HEK293 (cell line): ENCODE data around the gene C2CD2.

Source experiments
- CTCF ChIA-PET: fragments of 350-600 bp; formaldehyde crosslinking; extraction: SDS; loops from one replicate; lab custom pipeline; 2021; ENCODE audit warnings: antibody characterized with exemption; lab: Yijun Ruan, JAX
- POLR2A ChIA-PET: fragments of 300-600 bp; formaldehyde crosslinking; extraction: SDS; loops from one replicate; lab custom pipeline; 2020; ENCODE audit warnings: antibody characterized with exemption, inconsistent platforms; lab: Yijun Ruan, JAX
- H3K27ac ChIP-seq: fragments of 200-500 bp; sonication (Bioruptor generic); 2 replicates; pipeline ENCODE4 v1.5.1; 2014; ENCODE audit warnings: low read depth, low read length, control low read depth, inconsistent platforms; ENCODE audit errors: extremely low read depth
- H3K36me3 ChIP-seq, 2 experiments: fragments of 200-500 bp in 1 of 2; sonication (Bioruptor generic) in 1 of 2; 1 replicate in 1 of 2; 2 replicates in 1 of 2; pipeline ENCODE4 v1.5.1; 2014 to 2017; ENCODE audit warnings: inconsistent platforms in 2 of 2, low read length in 2 of 2; ENCODE audit not compliant: control insufficient read depth in 2 of 2, insufficient read depth in 1 of 2
- H3K4me1 ChIP-seq: fragments of 200-500 bp; sonication (Bioruptor generic); 2 replicates; pipeline ENCODE4 v1.5.1; 2014; ENCODE audit warnings: mild to moderate bottlenecking, low read length, inconsistent platforms; ENCODE audit not compliant: control insufficient read depth, insufficient read depth
- H3K4me3 ChIP-seq: 2 replicates; pipeline ENCODE4 v1.5.1; 2011; ENCODE audit warnings: low read depth, mild to moderate bottlenecking, control low read depth, low read length, moderate library complexity
- H3K9me3 ChIP-seq: fragments of 200-500 bp; sonication (Bioruptor generic); 2 replicates; pipeline ENCODE4 v1.5.1; 2014; ENCODE audit warnings: low read depth, low read length, inconsistent platforms; ENCODE audit not compliant: control insufficient read depth, insufficient read depth
- GLIS2 ChIP-seq: fragments of 450-650 bp; formaldehyde crosslinking; IDR thresholded peaks from 2 replicates; pipeline ENCODE4 v1.5.1; 2016; ENCODE audit warnings: missing biosample characterization, missing genetic modification characterization
- HOXC10 ChIP-seq: sonication (generic); formaldehyde crosslinking; IDR thresholded peaks from 2 replicates; pipeline ENCODE4 v1.8.1; 2023; ENCODE audit warnings: mild to moderate bottlenecking, missing genetic modification reagents
- KLF1 ChIP-seq: fragments of 450-650 bp; formaldehyde crosslinking; IDR thresholded peaks from 2 replicates; pipeline ENCODE4 v1.5.1; 2016; ENCODE audit warnings: missing biosample characterization, missing genetic modification characterization
- OVOL3 ChIP-seq: fragments of 450-650 bp; formaldehyde crosslinking; IDR thresholded peaks from 2 replicates; pipeline ENCODE4 v1.5.1; 2016; ENCODE audit warnings: missing biosample characterization, missing genetic modification characterization
- SP2 ChIP-seq: fragments of 450-650 bp; formaldehyde crosslinking; IDR thresholded peaks from 2 replicates; pipeline ENCODE4 v1.5.1; 2016; ENCODE audit warnings: missing biosample characterization, missing genetic modification characterization
- TSHZ1 ChIP-seq: fragments of 450-650 bp; formaldehyde crosslinking; IDR thresholded peaks from 2 replicates; pipeline ENCODE4 v1.5.1; 2016; ENCODE audit warnings: missing biosample characterization, missing genetic modification characterization, borderline replicate concordance
- YY2 ChIP-seq: fragments of 450-650 bp; formaldehyde crosslinking; IDR thresholded peaks from 2 replicates; pipeline ENCODE4 v1.5.1; 2016; ENCODE audit warnings: missing biosample characterization, missing genetic modification characterization
- ZNF114 ChIP-seq: fragments of 450-650 bp; formaldehyde crosslinking; IDR thresholded peaks from 2 replicates; pipeline ENCODE4 v1.5.0; 2017; ENCODE audit warnings: missing biosample characterization, missing genetic modification characterization
- ZNF157 ChIP-seq: fragments of 450-650 bp; formaldehyde crosslinking; IDR thresholded peaks from 2 replicates; pipeline ENCODE4 v1.5.1; 2016; ENCODE audit warnings: missing biosample characterization, missing genetic modification characterization
- ZNF16 ChIP-seq: fragments of 450-650 bp; formaldehyde crosslinking; IDR thresholded peaks from 2 replicates; pipeline ENCODE4 v1.5.1; 2016; ENCODE audit warnings: low read depth, missing biosample characterization, missing genetic modification characterization
- ZNF211 ChIP-seq: fragments of 450-650 bp; formaldehyde crosslinking; IDR thresholded peaks from 2 replicates; pipeline ENCODE4 v1.5.1; 2016; ENCODE audit warnings: low read depth, missing biosample characterization, missing genetic modification characterization
- ZNF221 ChIP-seq: fragments of 450-650 bp; formaldehyde crosslinking; IDR thresholded peaks from 2 replicates; pipeline ENCODE4 v1.5.1; 2017; ENCODE audit warnings: missing biosample characterization, missing genetic modification characterization, borderline replicate concordance
- ZNF24 ChIP-seq: fragments of 450-650 bp; formaldehyde crosslinking; IDR thresholded peaks from 2 replicates; pipeline ENCODE4 v1.5.1; 2016; ENCODE audit warnings: missing biosample characterization, missing genetic modification characterization
- ZNF350 ChIP-seq: fragments of 450-650 bp; formaldehyde crosslinking; IDR thresholded peaks from 2 replicates; pipeline ENCODE4 v1.5.0; 2017; ENCODE audit warnings: missing biosample characterization, mild to moderate bottlenecking, missing genetic modification characterization
- ZNF391 ChIP-seq: fragments of 450-650 bp; formaldehyde crosslinking; IDR thresholded peaks from 2 replicates; pipeline ENCODE4 v1.5.1; 2016; ENCODE audit warnings: low read depth, missing biosample characterization, missing genetic modification characterization, borderline replicate concordance
- ZNF514 ChIP-seq: fragments of 450-650 bp; formaldehyde crosslinking; IDR thresholded peaks from 2 replicates; pipeline ENCODE4 v1.5.1; 2016; ENCODE audit warnings: missing biosample characterization, missing genetic modification characterization
- ZNF544 ChIP-seq: fragments of 450-650 bp; formaldehyde crosslinking; IDR thresholded peaks from 2 replicates; pipeline ENCODE4 v1.5.0; 2017; ENCODE audit warnings: missing biosample characterization, missing genetic modification characterization
- ZNF707 ChIP-seq: fragments of 450-650 bp; formaldehyde crosslinking; IDR thresholded peaks from 2 replicates; pipeline ENCODE4 v1.5.1; 2016; ENCODE audit warnings: missing biosample characterization, missing genetic modification characterization
- ZNF843 ChIP-seq: fragments of 450-650 bp; formaldehyde crosslinking; IDR thresholded peaks from 2 replicates; pipeline ENCODE4 v1.5.1; 2016; ENCODE audit warnings: missing biosample characterization, missing genetic modification characterization
- TF ChIP-seq, protein P1 (sequence below): fragments of 450-650 bp; formaldehyde crosslinking; IDR thresholded peaks from 2 replicates; pipeline ENCODE4 v1.5.1; 2016; ENCODE audit warnings: missing biosample characterization, missing genetic modification characterization
- TF ChIP-seq, protein P2 (sequence below): fragments of 450-650 bp; formaldehyde crosslinking; IDR thresholded peaks from 2 replicates; pipeline ENCODE4 v1.5.1; 2016; ENCODE audit warnings: missing biosample characterization, missing genetic modification characterization
- TF ChIP-seq, protein P3 (sequence below): fragments of 450-650 bp; formaldehyde crosslinking; IDR thresholded peaks from 2 replicates; pipeline ENCODE4 v1.5.0; 2017; ENCODE audit warnings: missing biosample characterization, missing genetic modification characterization, borderline replicate concordance

The C2CD2 gene

GRCh38 chr21:41888749-41889376 lies 65.0 kb downstream of the C2CD2 start:
- no peak overlapping the region for H3K27ac ChIP-seq
- no peak overlapping the region for H3K4me3 ChIP-seq
- TF ChIP-seq YY2 (tag by site-specific recombination) = no peak
- no peak for TF ChIP-seq ZNF221
- TF ChIP-seq ZNF157 (tag by site-specific recombination) = peak; percentile 83
- TF ChIP-seq, protein P1, sequence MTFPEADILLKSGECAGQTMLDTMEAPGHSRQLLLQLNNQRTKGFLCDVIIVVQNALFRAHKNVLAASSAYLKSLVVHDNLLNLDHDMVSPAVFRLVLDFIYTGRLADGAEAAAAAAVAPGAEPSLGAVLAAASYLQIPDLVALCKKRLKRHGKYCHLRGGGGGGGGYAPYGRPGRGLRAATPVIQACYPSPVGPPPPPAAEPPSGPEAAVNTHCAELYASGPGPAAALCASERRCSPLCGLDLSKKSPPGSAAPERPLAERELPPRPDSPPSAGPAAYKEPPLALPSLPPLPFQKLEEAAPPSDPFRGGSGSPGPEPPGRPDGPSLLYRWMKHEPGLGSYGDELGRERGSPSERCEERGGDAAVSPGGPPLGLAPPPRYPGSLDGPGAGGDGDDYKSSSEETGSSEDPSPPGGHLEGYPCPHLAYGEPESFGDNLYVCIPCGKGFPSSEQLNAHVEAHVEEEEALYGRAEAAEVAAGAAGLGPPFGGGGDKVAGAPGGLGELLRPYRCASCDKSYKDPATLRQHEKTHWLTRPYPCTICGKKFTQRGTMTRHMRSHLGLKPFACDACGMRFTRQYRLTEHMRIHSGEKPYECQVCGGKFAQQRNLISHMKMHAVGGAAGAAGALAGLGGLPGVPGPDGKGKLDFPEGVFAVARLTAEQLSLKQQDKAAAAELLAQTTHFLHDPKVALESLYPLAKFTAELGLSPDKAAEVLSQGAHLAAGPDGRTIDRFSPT (tag by site-specific recombination) = no peak
- ChIA-PET POLR2A (no interaction called here), CTCF (no interaction called here)
- H3K36me3 ChIP-seq = no peaks in the 10 kb centered on the region
- H3K4me1 ChIP-seq = no peaks in the 10 kb centered on the region
- H3K9me3 ChIP-seq = no peaks in the 10 kb centered on the region

DNA sequence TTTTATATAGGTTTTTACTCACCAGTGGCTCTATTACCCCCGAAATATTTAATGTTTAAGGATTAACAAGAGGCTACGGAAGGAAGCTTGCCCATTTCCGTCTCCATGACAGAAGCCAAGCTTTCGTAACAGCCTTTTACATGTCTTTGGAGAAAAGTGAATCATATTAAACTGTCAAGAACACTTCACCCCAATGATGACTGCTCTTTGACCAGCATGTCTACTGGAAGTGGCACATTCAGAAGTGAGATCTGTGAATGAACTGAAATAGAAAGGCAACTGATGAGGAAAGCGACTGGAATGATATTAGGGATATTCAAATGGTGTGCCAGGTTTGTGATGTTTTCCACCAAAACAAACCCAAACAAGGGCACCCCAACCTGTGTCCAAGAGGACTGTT lies 66.2 kb downstream of the C2CD2 start:
- Histone ChIP-seq H3K4me3 (no peak overlapping the region), H3K9me3 (no peaks in the 10 kb centered on the region), H3K27ac (no peak overlapping the region), H3K36me3 (no peaks in the 10 kb centered on the region), H3K4me1 (no peaks in the 10 kb centered on the region)
- CTCF ChIA-PET = no interaction called here
- POLR2A ChIA-PET = no interaction called here
- TF ChIP-seq ZNF707 (tag by site-specific recombination) (no peak), ZNF514 (no peak), ZNF544 (no peak), ZNF843 (tag by site-specific recombination) (no peak), KLF1 (tag by site-specific recombination) (no peak), HOXC10 (CRISPR knock-in tag) (no peak)
- TF ChIP-seq, protein P2, sequence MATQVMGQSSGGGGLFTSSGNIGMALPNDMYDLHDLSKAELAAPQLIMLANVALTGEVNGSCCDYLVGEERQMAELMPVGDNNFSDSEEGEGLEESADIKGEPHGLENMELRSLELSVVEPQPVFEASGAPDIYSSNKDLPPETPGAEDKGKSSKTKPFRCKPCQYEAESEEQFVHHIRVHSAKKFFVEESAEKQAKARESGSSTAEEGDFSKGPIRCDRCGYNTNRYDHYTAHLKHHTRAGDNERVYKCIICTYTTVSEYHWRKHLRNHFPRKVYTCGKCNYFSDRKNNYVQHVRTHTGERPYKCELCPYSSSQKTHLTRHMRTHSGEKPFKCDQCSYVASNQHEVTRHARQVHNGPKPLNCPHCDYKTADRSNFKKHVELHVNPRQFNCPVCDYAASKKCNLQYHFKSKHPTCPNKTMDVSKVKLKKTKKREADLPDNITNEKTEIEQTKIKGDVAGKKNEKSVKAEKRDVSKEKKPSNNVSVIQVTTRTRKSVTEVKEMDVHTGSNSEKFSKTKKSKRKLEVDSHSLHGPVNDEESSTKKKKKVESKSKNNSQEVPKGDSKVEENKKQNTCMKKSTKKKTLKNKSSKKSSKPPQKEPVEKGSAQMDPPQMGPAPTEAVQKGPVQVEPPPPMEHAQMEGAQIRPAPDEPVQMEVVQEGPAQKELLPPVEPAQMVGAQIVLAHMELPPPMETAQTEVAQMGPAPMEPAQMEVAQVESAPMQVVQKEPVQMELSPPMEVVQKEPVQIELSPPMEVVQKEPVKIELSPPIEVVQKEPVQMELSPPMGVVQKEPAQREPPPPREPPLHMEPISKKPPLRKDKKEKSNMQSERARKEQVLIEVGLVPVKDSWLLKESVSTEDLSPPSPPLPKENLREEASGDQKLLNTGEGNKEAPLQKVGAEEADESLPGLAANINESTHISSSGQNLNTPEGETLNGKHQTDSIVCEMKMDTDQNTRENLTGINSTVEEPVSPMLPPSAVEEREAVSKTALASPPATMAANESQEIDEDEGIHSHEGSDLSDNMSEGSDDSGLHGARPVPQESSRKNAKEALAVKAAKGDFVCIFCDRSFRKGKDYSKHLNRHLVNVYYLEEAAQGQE (tag by site-specific recombination) = no peak
- TF ChIP-seq, protein P3, sequence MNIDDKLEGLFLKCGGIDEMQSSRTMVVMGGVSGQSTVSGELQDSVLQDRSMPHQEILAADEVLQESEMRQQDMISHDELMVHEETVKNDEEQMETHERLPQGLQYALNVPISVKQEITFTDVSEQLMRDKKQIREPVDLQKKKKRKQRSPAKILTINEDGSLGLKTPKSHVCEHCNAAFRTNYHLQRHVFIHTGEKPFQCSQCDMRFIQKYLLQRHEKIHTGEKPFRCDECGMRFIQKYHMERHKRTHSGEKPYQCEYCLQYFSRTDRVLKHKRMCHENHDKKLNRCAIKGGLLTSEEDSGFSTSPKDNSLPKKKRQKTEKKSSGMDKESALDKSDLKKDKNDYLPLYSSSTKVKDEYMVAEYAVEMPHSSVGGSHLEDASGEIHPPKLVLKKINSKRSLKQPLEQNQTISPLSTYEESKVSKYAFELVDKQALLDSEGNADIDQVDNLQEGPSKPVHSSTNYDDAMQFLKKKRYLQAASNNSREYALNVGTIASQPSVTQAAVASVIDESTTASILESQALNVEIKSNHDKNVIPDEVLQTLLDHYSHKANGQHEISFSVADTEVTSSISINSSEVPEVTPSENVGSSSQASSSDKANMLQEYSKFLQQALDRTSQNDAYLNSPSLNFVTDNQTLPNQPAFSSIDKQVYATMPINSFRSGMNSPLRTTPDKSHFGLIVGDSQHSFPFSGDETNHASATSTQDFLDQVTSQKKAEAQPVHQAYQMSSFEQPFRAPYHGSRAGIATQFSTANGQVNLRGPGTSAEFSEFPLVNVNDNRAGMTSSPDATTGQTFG (tag by site-specific recombination) = no peak

GRCh38 chr21:41886328-41886727 lies 67.5 kb downstream of the C2CD2 start:
- Histone ChIP-seq H3K36me3 (no peaks in the 10 kb centered on the region), H3K4me3 (no peak overlapping the region), H3K4me1 (no peaks in the 10 kb centered on the region), H3K9me3 (no peaks in the 10 kb centered on the region), H3K27ac (no peak overlapping the region)
- CTCF ChIA-PET = no interaction called here
- POLR2A ChIA-PET = no interaction called here
- TF ChIP-seq ZNF114 (no peak), TSHZ1 (tag by site-specific recombination) (no peak), ZNF391 (tag by site-specific recombination) (no peak), SP2 (tag by site-specific recombination) (no peak), GLIS2 (tag by site-specific recombination) (no peak), ZNF16 (tag by site-specific recombination) (no peak), ZNF24 (tag by site-specific recombination) (no peak), ZNF211 (tag by site-specific recombination) (no peak), ZNF350 (tag by site-specific recombination) (no peak), OVOL3 (no peak)
